SK-N-SH (cell line): ENCODE measurements around the gene TMSB15A. TPM values are rescaled to one million over a fixed set of nuclear protein-coding genes. Genes with fewer than 3 reads are reported as not detected.

Experiments
- CTCF ChIA-PET: fragments of 300-600, 350-600 bp; formaldehyde crosslinking; extraction: SDS; loops from one replicate; lab custom pipeline; 2021; lab: Yijun Ruan, JAX
- POLR2A ChIA-PET: fragments of 350-600 bp; sonication (Branson Sonifier 250); formaldehyde crosslinking; extraction: SDS; loops from one replicate; lab custom pipeline; 2020; ENCODE audit warnings: antibody characterized with exemption, inconsistent platforms; lab: Yijun Ruan, JAX
- DNase-seq: peaks from one replicate; pipeline ENCODE4 v3.0.0; 2012
- H2AFZ ChIP-seq: fragments of 200-600 bp; sonication (generic); 2 replicates; pipeline ENCODE4 v1.8.1; 2016; ENCODE audit warnings: antibody characterized with exemption, mild to moderate bottlenecking, low read depth
- H3F3A ChIP-seq: fragments of 200-600 bp; sonication (generic); replicated peaks from 2 replicates; pipeline ENCODE3; 2016; ENCODE audit warnings: antibody characterized with exemption, mild to moderate bottlenecking; ENCODE audit not compliant: insufficient read depth
- H3K27ac ChIP-seq, 2 experiments: fragments of 200-500 bp in 1 of 2; fragments of 200-600 bp in 1 of 2; sonication (Bioruptor generic) in 1 of 2; sonication (generic), shearing (Covaris generic) in 1 of 2; 2 replicates each; pipeline versions ENCODE4 v1.5.1 to v1.6.1; 2014 to 2016; ENCODE audit warnings: low read depth in 2 of 2, inconsistent platforms in 1 of 2, low read length in 1 of 2, mild to moderate bottlenecking in 1 of 2, mixed read lengths in 1 of 2
- H3K27me3 ChIP-seq: fragments of 200-600 bp; sonication (generic), shearing (Covaris generic); 2 replicates; pipeline ENCODE4 v1.6.1; 2016; ENCODE audit warnings: mixed run types; ENCODE audit not compliant: insufficient read depth
- H3K36me3 ChIP-seq, 2 experiments: fragments of 200-500 bp in 1 of 2; fragments of 200-600 bp in 1 of 2; sonication (Bioruptor generic) in 1 of 2; sonication (generic) in 1 of 2; replicated peaks in 1 of 2; 2 replicates each; pipeline versions ENCODE3 to v1.5.1; 2014 to 2016; ENCODE audit warnings: low read length in 1 of 2, mild to moderate bottlenecking in 1 of 2; ENCODE audit not compliant: insufficient read depth in 2 of 2, control insufficient read depth in 1 of 2
- H3K4me1 ChIP-seq, 2 experiments: fragments of 200-500 bp in 1 of 2; fragments of 200-600 bp in 1 of 2; sonication (Bioruptor generic) in 1 of 2; sonication (generic), shearing (Covaris generic) in 1 of 2; 2 replicates each; pipeline versions ENCODE4 v1.5.1 to v1.6.1; 2014 to 2016; ENCODE audit warnings: low read depth in 1 of 2, low read length in 1 of 2, mixed run types in 1 of 2; ENCODE audit not compliant: insufficient read depth in 2 of 2, control insufficient read depth in 1 of 2
- H3K4me2 ChIP-seq: fragments of 200-600 bp; sonication (generic), shearing (Covaris generic); 2 replicates; pipeline ENCODE4 v1.6.1; 2017; ENCODE audit warnings: mixed run types
- H3K4me3 ChIP-seq, 2 experiments: fragments of 200-500 bp in 1 of 2; fragments of 200-600 bp in 1 of 2; sonication (Bioruptor generic) in 1 of 2; sonication (generic), shearing (Covaris generic) in 1 of 2; 2 replicates each; pipeline versions ENCODE4 v1.5.1 to v1.8.1; 2014 to 2016; ENCODE audit warnings: low read depth in 2 of 2, inconsistent platforms in 1 of 2, low read length in 1 of 2, mild to moderate bottlenecking in 1 of 2, mixed read lengths in 1 of 2, moderate library complexity in 1 of 2
- H3K79me2 ChIP-seq: fragments of 200-600 bp; sonication (generic); 2 replicates; pipeline ENCODE4 v1.8.1; 2017; ENCODE audit warnings: mild to moderate bottlenecking; ENCODE audit not compliant: insufficient read depth
- H3K9ac ChIP-seq: fragments of 200-600 bp; sonication (generic); 2 replicates; pipeline ENCODE4 v1.6.1; 2017; ENCODE audit warnings: mixed run types
- H3K9me2 ChIP-seq: fragments of 200-600 bp; sonication (generic); 2 replicates; pipeline ENCODE4 v1.6.1; 2017; ENCODE audit warnings: mixed run types
- H3K9me3 ChIP-seq: fragments of 200-600 bp; sonication (generic); 2 replicates; pipeline ENCODE4 v1.6.1; 2017; ENCODE audit warnings: mixed run types, mild to moderate bottlenecking, moderate library complexity
- H4K20me1 ChIP-seq: fragments of 200-600 bp; sonication (generic); 2 replicates; pipeline ENCODE4 v1.6.1; 2017; ENCODE audit warnings: mild to moderate bottlenecking, mixed run types; ENCODE audit not compliant: insufficient read depth
- EZH2phosphoT487 ChIP-seq: fragments of 200-600 bp; sonication (generic); IDR thresholded peaks from 2 replicates; pipeline ENCODE4 v1.6.1; 2017; ENCODE audit warnings: low read depth, mixed run types, mild to moderate bottlenecking, antibody characterized with exemption, moderate library complexity, borderline replicate concordance
- MAX ChIP-seq: IDR thresholded peaks from 2 replicates; pipeline ENCODE4 v1.4.0; 2012; ENCODE audit warnings: low read depth
- MEF2A ChIP-seq: IDR thresholded peaks from 2 replicates; pipeline ENCODE4 v1.4.0; 2012; ENCODE audit warnings: low read depth, borderline replicate concordance
- MXI1 ChIP-seq: IDR thresholded peaks from 2 replicates; pipeline ENCODE4 v1.6.1; 2012; ENCODE audit warnings: mild to moderate bottlenecking, low read depth, low read length, improper control_type of control experiment
- USF1 ChIP-seq: IDR thresholded peaks from 2 replicates; pipeline ENCODE4 v1.4.0; 2012; ENCODE audit warnings: low read depth, borderline replicate concordance
- WGBS: methylation state at CpG from one replicate; pipeline ENCODE4 v1.1.6; 2017; ENCODE audit warnings: low lambda C conversion rate; 5-methylcytosine and 5-hydroxymethylcytosine counted together
- polyA plus RNA-seq, 3 experiments: library from polyadenylated mRNA; depleted of rRNA; stranded (reverse); fragments of >200 nt; gene quantifications; 2 replicates each; pipeline ENCODE4 v1.2.3, GENCODE V29; 2012

The TMSB15A gene
- 16.6 and 17.2 TPM in 2 replicates for polyA plus RNA-seq (2012; rRNA removed)
- 29.9 and 37.9 TPM in 2 replicates for polyA plus RNA-seq (2012; cell fraction: cytosol; rRNA removed)
- 2.1 and 2.5 TPM in 2 replicates for polyA plus RNA-seq (2012; cell fraction: nucleus; rRNA removed)

GRCh38 chrX:102515975-102516941 is at the start of gene TMSB15A:
TSS of gene TMSB15A (minus strand) at chrX:102516739.
- Histone ChIP-seq H3K36me3 (no peaks in the 10 kb centered on the region), H3K9me3 (no peaks in the 10 kb centered on the region), H3K4me3 (peak within 1 kb of the TSS; percentile 51 to 62), H3K79me2 (no peaks in the 10 kb centered on the region), H3K9ac (peak within 1 kb of the TSS; percentile 52; the same call in 1 of the 2 replicates), H3K27ac (no peak within 1 kb of the TSS; a peak in 1 of 4 replicates), H2AFZ (peak within 1 kb of the TSS; percentile 77), H3K9me2 (no peaks in the 10 kb centered on the region), H3K4me2 (peak within 1 kb of the TSS; percentile 78), H3F3A (no peaks in the 10 kb centered on the region), H3K27me3 (peaks cover 13% of the 10 kb centered on the region; the same call in 1 of the 2 replicates), H3K4me1 (no peaks in the 10 kb centered on the region; a peak in 1 of 4 replicates), H4K20me1 (no peaks in the 10 kb centered on the region)
- TF ChIP-seq MEF2A (no peak), MAX (peak; percentile 36; the same call in 1 of the 2 replicates)
- 13% methylated on average over 22 of the region's 62 CpGs for WGBS
- ChIA-PET POLR2A (no interaction called here), CTCF (interaction anchor here (1.1 to 2.3 kb wide), 4 partner anchors 9 to 319 kb away, joined by 3 to 6 read pairs (median 4); no protein-coding TSS in a partner anchor)
- DNase-seq: peak; percentile 86

GRCh38 chrX:102560423-102561068 is 44.0 kb upstream of the TMSB15A start:
- no peaks in the 10 kb centered on the region for H3K79me2 ChIP-seq
- ChIA-PET POLR2A (no interaction called here), CTCF (interaction anchor here (0.6 kb wide), 1 partner anchor 68 kb away, joined by 3 read pairs; no protein-coding TSS in a partner anchor)
- TF ChIP-seq USF1: no peak
- no peak for TF ChIP-seq EZH2phosphoT487
- no peak for TF ChIP-seq MXI1
- no peak for TF ChIP-seq MEF2A
- H3K4me3 ChIP-seq: no peak overlapping the region
- no peaks in the 10 kb centered on the region for H3K9me2 ChIP-seq
- H3K27ac ChIP-seq: no peak overlapping the region
- peaks cover 12% of the 10 kb centered on the region; the same call in 1 of the 2 replicates for H3K27me3 ChIP-seq
- H4K20me1 ChIP-seq: no peaks in the 10 kb centered on the region
- no peak overlapping the region for H2AFZ ChIP-seq
- H3K9me3 ChIP-seq: no peaks in the 10 kb centered on the region
- no peaks in the 10 kb centered on the region for H3K36me3 ChIP-seq
- no peak overlapping the region for H3K4me2 ChIP-seq
- H3K9ac ChIP-seq: no peak overlapping the region
- 57% methylated on average over 2 of the region's 2 CpGs for WGBS
- no peaks in the 10 kb centered on the region for H3K4me1 ChIP-seq
- H3F3A ChIP-seq: no peaks in the 10 kb centered on the region
- no peak for DNase-seq
